Tongue (tissue), 2 donors: ENCODE results near the gene COMMD7. TPM values are rescaled to one million over a fixed set of nuclear protein-coding genes. Genes with fewer than 3 reads are reported as not detected.
"Not testable (repeated sequence)": the region's sequence is repeated elsewhere in the genome, so short reads cannot be mapped to it uniquely, and the experiment has no call there.

Experiments
- DNase-seq: peaks from one replicate; pipeline ENCODE4 v3.0.0-alpha.2; 2015
- total RNA-seq: library from RNA; depleted of rRNA; stranded (reverse); fragments of >200 nt; gene quantifications from one replicate; pipeline ENCODE4 v1.2.3, GENCODE V29; 2014

COMMD7 gene
- total RNA-seq, 1 donor from 2014 or later = 20.9 TPM

DNA sequence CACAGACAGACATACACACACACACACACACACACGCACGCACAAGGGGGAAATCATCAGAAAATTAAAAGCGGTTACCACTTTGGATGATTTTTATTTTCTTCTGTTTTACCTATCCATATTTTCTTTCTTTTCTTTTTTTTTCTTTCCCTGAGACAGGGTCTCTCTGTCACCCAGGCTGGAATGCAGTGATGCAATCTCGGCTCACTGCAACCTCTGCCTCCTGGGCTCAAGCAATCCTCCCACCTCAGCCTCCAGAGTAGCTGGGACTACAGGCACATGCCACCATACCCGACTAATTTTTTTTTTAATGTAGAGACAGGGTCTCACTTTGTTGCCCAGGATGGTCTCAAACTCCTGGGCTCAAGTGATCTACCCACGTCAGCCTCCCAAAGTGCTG is 14.8 kb downstream of the COMMD7 start:
- not testable (repeated sequence) for DNase-seq

DNA sequence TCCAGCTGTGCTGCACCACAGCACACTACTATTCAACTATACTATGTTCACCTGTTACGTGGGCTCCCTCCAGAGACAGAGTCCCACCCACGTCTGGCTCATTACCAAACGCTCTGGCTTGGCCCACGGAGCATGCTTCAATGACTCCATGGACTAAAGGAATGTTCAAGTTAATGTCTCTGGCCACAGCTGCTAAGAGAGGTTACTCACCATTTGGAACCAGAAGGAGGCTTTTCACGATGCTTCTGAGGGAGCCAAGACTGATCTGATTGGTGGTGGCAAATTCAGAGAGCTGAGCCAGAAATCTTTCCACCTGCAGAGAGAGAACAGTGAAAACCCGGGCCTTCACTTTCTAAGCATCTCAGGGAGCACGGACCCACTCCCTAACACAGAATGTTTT is 15.6 kb downstream of the COMMD7 start:
- peak; percentile 33 for DNase-seq

DNA sequence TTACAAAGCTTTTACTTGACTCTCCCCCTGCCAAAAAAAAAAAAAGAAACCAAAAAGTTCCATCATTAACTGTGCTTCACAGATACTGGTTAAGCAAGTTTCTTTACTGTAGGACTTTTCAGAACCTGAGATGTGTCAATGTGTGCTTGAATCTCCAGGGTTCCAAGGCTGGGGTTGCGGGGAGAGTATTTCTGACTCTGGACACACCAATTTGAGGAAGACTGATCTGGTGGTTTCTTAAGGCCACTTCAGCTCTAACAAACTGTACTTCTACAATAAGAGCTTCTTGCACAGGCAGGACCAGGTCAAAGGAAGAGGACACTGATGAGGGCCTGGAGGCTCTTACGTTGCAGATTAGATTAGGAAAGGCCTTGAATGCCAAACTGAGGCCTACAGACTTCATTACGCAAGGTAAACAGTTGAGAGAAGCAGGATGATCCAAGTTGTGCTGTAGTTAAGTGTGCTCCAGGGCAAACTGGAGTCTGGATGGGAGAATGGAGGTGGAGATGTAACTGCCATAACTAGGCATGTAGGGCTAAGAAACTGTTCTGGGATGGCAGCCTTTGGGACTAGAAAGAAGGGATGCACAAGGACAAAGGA is 24.4 kb downstream of the COMMD7 start:
- no peak for DNase-seq

- DNase-seq = no peak
Observed at GRCh38 chr20:32711346-32711745, 31.9 kb downstream of the COMMD7 start.

GRCh38 chr20:32709632-32710121 is 33.6 kb downstream of the COMMD7 start:
- DNase-seq = no peak

DNA sequence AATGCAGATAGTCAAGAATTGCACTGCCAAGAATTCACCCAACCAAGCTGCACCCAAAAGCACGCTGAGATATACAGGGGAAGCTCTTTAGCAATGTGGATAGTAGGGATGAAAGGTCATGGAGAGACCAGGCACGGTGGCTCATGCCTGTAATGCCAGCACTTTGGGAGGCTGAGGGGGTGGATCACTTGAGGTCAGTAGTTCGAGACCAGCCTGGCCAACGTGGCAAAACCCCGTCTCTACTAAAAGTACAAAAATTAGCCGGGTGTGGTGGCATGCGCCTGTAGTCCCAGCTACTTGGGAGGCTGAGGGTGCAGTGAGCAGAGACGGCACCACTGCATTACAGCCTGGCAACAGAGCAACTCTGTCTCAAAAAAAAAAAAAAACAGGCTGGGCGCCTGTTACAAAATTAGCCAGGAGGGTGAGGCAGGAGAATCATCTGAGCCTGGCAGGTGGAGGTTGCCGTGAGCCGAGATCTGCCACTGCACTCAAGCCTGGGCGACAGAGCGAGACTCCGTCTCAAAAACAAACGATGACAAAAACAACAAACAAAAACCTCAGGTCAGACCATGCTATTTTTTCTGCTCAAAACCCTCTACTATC is 34.1 kb downstream of the COMMD7 start:
- not testable (repeated sequence) for DNase-seq

- no peak for DNase-seq
Observed at GRCh38 chr20:32707691-32708581, 35.3 kb downstream of the COMMD7 start.

DNA sequence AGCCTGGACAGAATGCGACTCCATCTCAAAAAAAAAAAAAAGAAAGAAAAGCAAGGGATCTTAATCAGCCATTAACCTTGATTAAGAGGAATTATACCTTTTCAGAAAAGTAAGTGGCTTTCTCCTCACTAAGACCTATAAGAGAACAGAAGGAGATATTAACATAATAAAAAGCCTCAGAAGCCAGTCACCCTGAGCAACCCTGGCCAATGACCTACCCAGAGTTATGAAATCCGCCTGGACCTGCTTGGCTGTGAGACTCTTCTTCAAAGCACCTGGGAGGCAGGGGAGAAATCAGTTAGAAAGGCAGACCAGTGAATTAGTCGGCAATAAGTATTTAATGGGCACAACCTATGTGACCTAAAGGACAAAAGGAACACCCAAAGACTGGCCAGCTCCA is 36.8 kb downstream of the COMMD7 start:
- no peak for DNase-seq

GRCh38 chr20:32702706-32703425 is 40.4 kb downstream of the COMMD7 start:
- no peak for DNase-seq

DNA sequence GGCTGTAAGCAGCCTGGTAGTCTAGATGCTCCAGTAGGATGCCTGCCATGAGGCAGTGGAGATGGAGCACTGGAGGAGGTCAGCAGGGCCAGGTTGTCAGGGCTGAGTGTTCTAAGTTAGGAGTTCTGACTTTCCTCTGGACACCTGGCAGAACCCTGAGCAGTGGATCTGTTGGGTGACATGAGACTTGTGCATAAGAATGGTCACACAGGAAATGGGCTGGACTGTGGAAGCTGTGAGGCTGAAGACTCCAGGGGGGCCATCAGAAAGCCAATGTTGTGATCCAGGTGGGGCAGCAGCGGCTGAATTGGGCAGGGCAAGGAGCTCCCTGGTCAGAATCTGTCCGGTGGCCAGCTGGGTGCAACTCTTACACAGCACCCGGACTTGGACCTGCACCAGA is 45.7 kb downstream of the COMMD7 start:
- DNase-seq = no peak

DNA sequence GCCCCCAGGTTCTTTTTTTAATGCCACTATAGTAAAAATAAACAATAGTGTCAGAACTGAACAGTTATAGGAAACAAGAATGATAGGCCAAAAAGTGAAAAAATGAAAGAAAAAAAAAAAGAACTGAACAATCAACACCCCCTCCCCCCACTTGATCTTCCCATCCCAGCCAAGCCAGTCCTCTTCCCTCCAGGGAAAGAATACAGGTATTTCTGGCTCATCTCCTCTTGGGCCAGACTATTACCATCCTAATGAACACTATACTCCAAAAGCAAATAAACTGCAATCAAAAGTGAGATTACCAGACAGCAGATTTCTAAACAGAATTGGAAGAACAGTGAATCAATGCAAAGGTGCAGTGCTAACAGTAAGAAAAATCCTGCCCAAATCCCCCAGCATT is 48.2 kb downstream of the COMMD7 start:
- DNase-seq = no peak

DNA sequence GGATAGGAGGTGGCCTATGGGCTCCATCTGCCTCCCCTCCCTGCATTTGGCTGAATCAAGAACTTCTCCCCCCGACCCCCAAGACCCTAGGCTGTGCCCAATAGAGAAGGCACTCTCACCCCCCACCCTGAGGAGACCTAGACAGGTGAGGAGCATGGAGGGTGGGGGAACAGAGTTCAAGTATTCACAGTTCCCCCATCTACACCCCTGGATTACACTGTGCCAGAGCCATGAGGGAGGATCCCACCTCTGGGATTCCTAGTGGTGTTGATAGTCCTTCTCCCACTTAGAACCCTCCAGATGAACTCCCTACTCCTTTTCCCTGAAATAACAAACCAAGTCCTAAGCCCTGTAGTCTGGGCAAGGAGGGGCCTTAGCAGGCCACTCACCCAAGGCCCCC is 54.3 kb downstream of the COMMD7 start:
- not testable (repeated sequence) for DNase-seq

DNA sequence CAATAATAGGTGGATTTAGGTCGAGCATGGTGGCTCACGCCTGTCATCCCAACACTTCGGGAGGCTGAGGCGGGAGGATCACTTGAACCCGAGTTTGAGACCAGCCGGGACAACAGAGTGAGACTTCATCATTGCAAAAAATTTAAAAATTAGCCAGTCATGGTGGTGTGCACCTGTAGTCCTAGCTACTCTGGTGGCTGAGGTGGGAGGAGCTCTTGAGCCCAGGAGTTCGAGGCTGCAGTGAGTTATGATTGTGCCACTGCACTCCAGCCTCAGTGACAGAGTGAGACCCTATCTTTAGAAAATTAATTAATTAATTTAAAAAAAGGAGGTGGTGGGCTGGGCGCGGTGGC is 56.1 kb downstream of the COMMD7 start:
- no peak for DNase-seq

DNA sequence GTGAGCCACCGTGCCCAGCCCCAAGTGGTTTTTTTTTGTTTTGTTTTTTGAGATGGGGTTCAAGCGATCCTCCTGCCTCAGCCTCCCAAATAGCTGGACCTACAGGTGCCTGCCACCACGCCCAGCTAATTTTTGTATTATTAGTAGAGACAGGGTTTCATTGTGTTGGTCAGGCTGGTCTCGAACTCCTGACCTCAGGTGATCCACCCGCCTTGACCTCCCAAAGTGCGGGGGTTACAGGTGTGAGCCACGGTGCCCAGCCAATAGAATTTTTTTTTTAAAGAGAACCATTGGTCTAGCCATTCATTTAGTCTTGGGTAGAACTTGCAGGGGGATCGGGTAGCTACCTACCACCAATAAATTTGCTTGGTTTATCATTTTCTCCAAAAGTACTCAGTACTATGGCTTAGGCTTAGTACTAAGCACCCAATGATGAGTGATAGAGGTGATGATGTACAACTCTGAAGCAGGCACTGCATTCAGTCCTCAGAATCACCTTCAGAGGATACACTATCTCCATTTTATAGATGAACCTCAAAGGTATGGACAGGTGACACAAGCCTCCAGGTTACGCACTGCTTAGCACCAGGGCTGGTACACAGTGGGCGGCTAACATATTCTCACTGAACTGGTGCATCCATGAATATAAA is 56.6 kb downstream of the COMMD7 start:
- DNase-seq = no peak

DNA sequence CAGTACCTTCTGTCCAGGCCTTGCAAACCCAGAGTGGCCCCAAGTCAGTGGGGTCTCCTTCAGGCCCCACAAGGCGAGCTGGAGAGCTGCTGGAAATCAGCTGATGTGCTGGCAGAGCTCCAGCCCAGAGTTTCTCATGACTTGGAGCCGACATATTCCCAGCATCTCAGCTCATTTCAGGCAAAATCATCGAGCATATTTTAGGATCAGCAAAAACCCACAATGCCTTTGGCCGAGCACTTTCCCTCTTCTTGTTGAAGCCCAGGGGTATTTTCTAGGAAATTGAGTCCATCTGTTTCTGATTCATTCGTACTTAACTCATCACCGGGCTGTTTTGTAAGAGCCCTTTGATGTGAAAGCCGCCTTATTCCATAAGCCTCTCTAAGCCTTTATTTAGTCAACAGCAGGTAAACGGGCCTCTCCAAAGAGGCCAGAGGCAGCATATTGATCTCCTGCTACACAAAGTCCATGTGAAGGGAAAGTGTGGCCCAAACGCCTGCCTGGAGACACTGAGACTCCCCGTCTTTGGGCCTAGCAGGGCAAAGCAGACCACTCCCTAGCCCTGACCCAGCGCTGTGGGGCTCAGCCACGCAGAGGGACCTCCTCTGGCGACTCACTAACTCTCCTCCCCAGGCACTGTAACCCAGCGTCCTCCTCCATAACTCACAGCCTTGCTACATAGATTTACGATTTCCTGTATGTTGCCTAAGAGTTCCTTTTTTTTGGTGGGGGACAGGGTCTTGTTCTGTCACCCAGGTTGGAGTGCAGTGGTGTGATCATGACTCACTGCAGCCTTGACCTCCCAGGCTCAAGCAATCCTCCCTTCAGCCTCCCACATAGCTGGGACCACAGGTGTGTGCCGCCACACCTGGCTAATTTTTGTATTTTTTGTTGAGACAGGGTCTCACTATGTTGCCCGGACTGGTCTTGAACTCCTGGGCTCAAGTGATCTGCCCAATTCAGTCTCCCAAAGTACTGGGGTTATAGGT is 57.4 kb downstream of the COMMD7 start:
- peak; percentile 86 for DNase-seq

- DNase-seq = no peak
Observed at GRCh38 chr20:32682508-32682987, 60.7 kb downstream of the COMMD7 start.

DNA sequence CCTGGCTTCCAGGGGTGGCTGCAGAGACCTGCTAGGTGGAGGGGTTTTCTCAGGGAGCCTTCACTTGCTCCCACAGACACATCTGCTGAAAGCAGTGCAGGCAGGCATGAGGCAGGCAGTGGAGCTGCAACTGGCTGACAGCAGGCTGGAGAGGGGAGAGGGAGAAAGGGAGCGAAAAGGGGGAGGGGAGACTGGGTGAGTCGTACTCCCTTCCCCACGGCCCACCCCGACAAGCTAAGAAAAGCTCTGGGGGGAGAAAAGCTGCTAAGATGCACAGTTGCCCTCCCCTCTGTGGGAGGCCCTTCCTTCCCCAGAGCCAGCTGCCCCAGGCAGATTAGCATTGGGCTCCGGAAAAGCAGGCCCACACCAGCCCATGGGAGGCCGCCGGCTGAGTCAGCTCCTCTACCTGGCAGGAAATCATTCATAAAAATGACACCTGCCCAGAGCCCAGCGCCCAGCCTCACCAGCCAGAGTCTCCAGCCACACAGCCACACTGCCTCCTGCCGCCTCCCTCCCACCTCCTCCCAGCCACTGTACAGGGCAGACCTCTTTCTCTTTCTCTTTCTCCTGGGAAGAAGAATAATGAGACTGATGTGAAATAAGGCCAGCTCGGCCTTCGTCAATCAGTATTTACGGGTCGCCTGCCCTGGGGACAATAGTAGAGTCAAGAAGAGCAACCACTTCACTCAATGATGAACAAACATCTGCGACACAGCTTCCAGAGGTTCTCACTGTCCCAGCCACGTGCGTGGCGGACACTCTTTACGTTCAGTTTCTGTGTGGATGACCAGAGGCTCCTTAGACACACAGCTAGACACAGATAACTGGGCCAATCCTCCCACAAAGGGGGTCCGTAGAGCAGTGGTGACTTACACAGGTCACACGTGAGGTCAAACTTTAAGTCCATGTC is 61.8 kb downstream of the COMMD7 start:
- peak; percentile 34 for DNase-seq

DNA sequence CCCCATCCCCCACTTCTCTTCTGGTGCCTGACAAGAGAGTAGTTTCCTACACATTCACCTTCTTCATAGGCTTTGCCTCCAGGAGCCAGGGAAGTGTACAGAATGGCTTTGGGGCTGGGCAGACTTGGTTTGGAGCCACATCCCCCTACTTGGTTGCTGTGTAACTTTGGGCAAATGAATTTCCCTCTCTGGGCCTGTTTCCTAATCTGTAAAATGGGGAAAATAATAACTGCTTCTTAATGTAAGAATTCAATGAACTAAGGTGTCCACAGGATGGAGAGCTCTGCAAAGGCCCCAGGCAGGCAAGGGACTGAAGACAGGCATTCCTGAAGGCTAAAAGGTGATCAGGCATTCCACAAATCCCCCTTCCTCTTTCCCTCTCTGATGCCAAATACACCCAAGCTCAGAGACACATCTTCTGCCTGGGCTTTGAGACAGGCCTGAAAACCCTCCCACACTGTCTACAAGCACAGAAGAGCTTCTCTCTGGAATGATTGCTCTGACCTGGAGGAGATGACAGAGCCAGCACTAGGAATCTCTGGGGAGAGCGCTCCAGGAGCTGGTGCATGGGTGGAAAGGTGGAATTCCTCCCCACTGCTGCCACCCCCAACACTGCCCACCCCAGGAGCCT is 62.6 kb downstream of the COMMD7 start:
- no peak for DNase-seq

DNA sequence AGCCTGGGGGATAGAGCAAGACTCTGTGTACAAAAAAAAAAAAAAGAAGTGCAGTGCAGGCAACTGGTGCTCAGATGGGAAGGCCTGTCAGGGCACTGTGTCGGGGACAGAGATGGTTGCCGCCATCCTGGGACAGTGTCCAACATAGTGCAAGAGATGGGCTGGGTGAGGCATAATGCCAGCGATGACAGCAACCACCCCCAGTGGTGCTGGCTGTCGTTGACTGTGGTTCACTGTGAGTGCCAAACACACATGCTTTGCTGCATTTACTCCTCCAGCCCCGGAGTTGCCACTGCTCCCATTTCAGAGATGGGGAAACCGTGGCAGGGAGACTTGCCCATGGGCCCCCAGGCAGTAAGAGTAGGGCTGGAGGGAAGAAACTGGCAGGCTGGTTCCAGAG is 64.3 kb downstream of the COMMD7 start:
- DNase-seq = peak; percentile 52
